HepG2 (cell line): ENCODE results near the gene MYL12B. TPM values are rescaled to one million over a fixed set of nuclear protein-coding genes. Genes with fewer than 3 reads are reported as not detected.
A peak's percentile ranks its signal among the peaks of the same experiment; 100 is the strongest.

Experiments
- ATAC-seq: fragments of 200-7000 bp; cut with Tn5 transposase; 3 replicates; pipeline ENCODE4 v1.9.1; 2020; ENCODE audit warnings: mild to moderate bottlenecking, moderate library complexity
- BruUV-seq: library from RNA; stranded (reverse); fragments of 400-500 nt; replicated peaks from 2 replicates; lab custom pipeline; 2021; lab: Mats Ljungman, UMichigan
- CTCF ChIA-PET: fragments of 300-600 bp; formaldehyde crosslinking; extraction: SDS; loops from one replicate; lab custom pipeline; 2021; ENCODE audit warnings: low total read pairs, inconsistent platforms, low intra/inter-chr PET ratio; lab: Yijun Ruan, JAX
- POLR2A ChIA-PET: fragments of 350-600 bp; sonication (Branson Sonifier 250); formaldehyde crosslinking; loops from one replicate; lab custom pipeline; 2020; ENCODE audit warnings: antibody characterized with exemption, inconsistent platforms; lab: Yijun Ruan, JAX
- DNase-seq: peaks from one replicate; pipeline ENCODE4 v3.0.0-alpha.2; 2015; ENCODE audit warnings: low spot score
- FAIRE-seq: peaks from 3 replicates; lab custom pipeline; 2011; peaks lifted over from hg19 to GRCh38; lab: Jason Lieb, UNC
- H2AFZ ChIP-seq: one replicate; pipeline ENCODE4 v1.6.1; 2011; ENCODE audit warnings: low read length, inconsistent platforms
- H3K27ac ChIP-seq: fragments of 300-600 bp; 3 replicates; pipeline ENCODE4 v1.8.0; 2011; ENCODE audit warnings: mixed run types, mild to moderate bottlenecking, mixed read lengths, low read length, inconsistent platforms; ENCODE audit not compliant: insufficient read depth; ENCODE audit errors: extremely low read length
- H3K27me3 ChIP-seq, 2 experiments: fragments of 200-600 bp in 1 of 2; 2 replicates in 1 of 2; 3 replicates in 1 of 2; pipeline versions ENCODE4 v1.6.0 to v1.8.0; 2011; ENCODE audit warnings: low read length in 2 of 2, mild to moderate bottlenecking in 2 of 2, moderate library complexity in 2 of 2, inconsistent platforms in 1 of 2; ENCODE audit not compliant: insufficient read depth in 2 of 2, control insufficient read depth in 1 of 2
- H3K36me3 ChIP-seq, 2 experiments: fragments of 200-600 bp in 1 of 2; replicated peaks in 1 of 2; 2 replicates in 1 of 2; 3 replicates in 1 of 2; pipeline versions ENCODE4 v1.5.1 to v1.8.0; 2011; ENCODE audit warnings: low read length in 2 of 2, inconsistent platforms in 1 of 2; ENCODE audit not compliant: insufficient read depth in 2 of 2, control insufficient read depth in 1 of 2
- H3K4me1 ChIP-seq: 2 replicates; pipeline ENCODE4 v1.5.1; 2012; ENCODE audit warnings: low read length, inconsistent platforms; ENCODE audit not compliant: insufficient read depth
- H3K4me2 ChIP-seq: 2 replicates; pipeline ENCODE4 v1.6.0; 2011; ENCODE audit warnings: low read depth, low read length, inconsistent platforms
- H3K4me3 ChIP-seq, 3 experiments: fragments of 200-600 bp in 1 of 3; sonication (generic), shearing (Covaris generic) in 1 of 3; replicated peaks in 1 of 3; 2 replicates each; pipeline ENCODE4 v1.5.1; 2011 to 2016; ENCODE audit warnings: low read length in 3 of 3, inconsistent platforms in 2 of 3, low read depth in 2 of 3, mild to moderate bottlenecking in 2 of 3, control low read depth in 1 of 3, mixed read lengths in 1 of 3; ENCODE audit not compliant: insufficient read depth in 1 of 3
- H3K79me2 ChIP-seq: one replicate; pipeline ENCODE4 v1.6.1; 2011; ENCODE audit warnings: low read length, inconsistent platforms; ENCODE audit not compliant: insufficient read depth
- H3K9ac ChIP-seq: 2 replicates; pipeline ENCODE4 v1.6.0; 2011; ENCODE audit warnings: mild to moderate bottlenecking, low read depth, low read length, inconsistent platforms; ENCODE audit not compliant: insufficient read depth
- H3K9me3 ChIP-seq: 2 replicates; pipeline ENCODE4 v1.5.1; 2012; ENCODE audit warnings: mild to moderate bottlenecking, low read length
- H4K20me1 ChIP-seq: 2 replicates; pipeline ENCODE4 v1.6.0; 2011; ENCODE audit warnings: inconsistent platforms, mild to moderate bottlenecking, low read length, moderate library complexity; ENCODE audit not compliant: insufficient read depth
- BCL6 ChIP-seq: IDR thresholded peaks from 2 replicates; pipeline ENCODE4 v1.6.1; 2016; ENCODE audit warnings: missing genetic modification reagents, missing compliant biosample characterization
- CENPX ChIP-seq: sonication (generic); formaldehyde crosslinking; IDR thresholded peaks from 2 replicates; pipeline ENCODE4 v1.9.0; 2021; ENCODE audit warnings: mild to moderate bottlenecking, missing genetic modification reagents, moderate library complexity
- ELF3 ChIP-seq: IDR thresholded peaks from 2 replicates; pipeline ENCODE4 v1.6.1; 2016; ENCODE audit warnings: missing genetic modification reagents, missing compliant biosample characterization
- FOSL1 ChIP-seq: sonication (generic); formaldehyde crosslinking; IDR thresholded peaks from 2 replicates; pipeline ENCODE4 v1.9.0; 2021; ENCODE audit warnings: missing genetic modification reagents, borderline replicate concordance
- FOXO1 ChIP-seq: sonication (generic); formaldehyde crosslinking; IDR thresholded peaks from 2 replicates; pipeline ENCODE4 v1.4.0; 2020; ENCODE audit warnings: missing genetic modification reagents
- MED1 ChIP-seq: sonication (generic); formaldehyde crosslinking; IDR thresholded peaks from 2 replicates; pipeline ENCODE4 v1.4.0; 2020; ENCODE audit warnings: missing genetic modification reagents
- MEF2D ChIP-seq: sonication (generic); formaldehyde crosslinking; IDR thresholded peaks from 2 replicates; pipeline ENCODE4 v1.5.1; 2020; ENCODE audit warnings: mild to moderate bottlenecking, missing genetic modification reagents
- TBX2 ChIP-seq: sonication (generic); formaldehyde crosslinking; IDR thresholded peaks from 2 replicates; pipeline ENCODE4 v1.5.0; 2020; ENCODE audit warnings: missing genetic modification reagents, mild to moderate bottlenecking, borderline replicate concordance
- ZNF501 ChIP-seq: sonication (generic); formaldehyde crosslinking; IDR thresholded peaks from 2 replicates; pipeline ENCODE4 v1.5.1; 2020; ENCODE audit warnings: mild to moderate bottlenecking, moderate library complexity, missing genetic modification reagents
- ZNF605 ChIP-seq: sonication (generic); formaldehyde crosslinking; IDR thresholded peaks from 2 replicates; pipeline ENCODE4 v1.8.0; 2022; ENCODE audit warnings: mild to moderate bottlenecking, missing genetic modification reagents
- ZNF720 ChIP-seq: sonication (generic); formaldehyde crosslinking; IDR thresholded peaks from 2 replicates; pipeline ENCODE4 v1.4.0; 2020; ENCODE audit warnings: missing genetic modification reagents
- WGBS: methylation state at CpG from one replicate; pipeline ENCODE4 v1.1.6; 2017; ENCODE audit warnings: low lambda C conversion rate; 5-methylcytosine and 5-hydroxymethylcytosine counted together
- in situ Hi-C: cut with HindIII; loops from 2 replicates; pipeline ENCODE4 v1.10.0; 2017; ENCODE audit warnings: low pct_unique_long_range_greater_than_20kb; ENCODE audit not compliant: extremely low pct_ligation_motif_present
- intact Hi-C: fragments of 100-400 bp; cut with micrococcal nuclease; formaldehyde crosslinking; loops from one replicate; pipeline ENCODE4 v1.10.0; 2022; ENCODE audit not compliant: unreplicated experiment
- polyA plus RNA-seq, 8 experiments: library from polyadenylated mRNA; depleted of rRNA in 3 of 8; stranded (reverse) in 7 of 8; unstranded in 1 of 8; fragments of >200 nt; fragmentation: Illumina TruSeq in 4 of 8; extraction: Trizol in 4 of 8; gene quantifications; 2 replicates each; pipeline versions ENCODE4 v1.2.1 to v1.2.3, GENCODE V29; 2011 to 2016; ENCODE audit warnings: low read depth in 4 of 8, missing spikeins in 1 of 8, mixed read lengths in 1 of 8; ENCODE audit not compliant: insufficient read depth in 1 of 8
- total RNA-seq, 5 experiments: library from RNA; depleted of rRNA; stranded (reverse); fragments of >200 nt; fragmentation: Illumina TruSeq; extraction: Trizol; gene quantifications; 2 replicates each; pipeline ENCODE4 v1.2.3, GENCODE V29; 2016; ENCODE audit warnings: low read depth in 1 of 5
- TF ChIP-seq, protein P1 (sequence below): sonication (generic); formaldehyde crosslinking; conservative IDR thresholded peaks from 2 replicates; pipeline ENCODE4 v1.4.0; 2020; ENCODE audit warnings: mild to moderate bottlenecking, missing genetic modification reagents, moderate library complexity
- TF ChIP-seq, protein P2 (sequence below): IDR thresholded peaks from 2 replicates; pipeline ENCODE4 v1.6.1; 2016; ENCODE audit warnings: mild to moderate bottlenecking
- TF ChIP-seq, protein P3 (sequence below): IDR thresholded peaks from 2 replicates; pipeline ENCODE4 v1.4.0; 2020; ENCODE audit warnings: mild to moderate bottlenecking, missing genetic modification reagents

Gene MYL12B
- total and polyA plus RNA-seq, 2 of the 13 experiments (the other 11 are each of a cell fraction or from before 2014, with no cell fraction given): 265 to 340 TPM

DNA sequence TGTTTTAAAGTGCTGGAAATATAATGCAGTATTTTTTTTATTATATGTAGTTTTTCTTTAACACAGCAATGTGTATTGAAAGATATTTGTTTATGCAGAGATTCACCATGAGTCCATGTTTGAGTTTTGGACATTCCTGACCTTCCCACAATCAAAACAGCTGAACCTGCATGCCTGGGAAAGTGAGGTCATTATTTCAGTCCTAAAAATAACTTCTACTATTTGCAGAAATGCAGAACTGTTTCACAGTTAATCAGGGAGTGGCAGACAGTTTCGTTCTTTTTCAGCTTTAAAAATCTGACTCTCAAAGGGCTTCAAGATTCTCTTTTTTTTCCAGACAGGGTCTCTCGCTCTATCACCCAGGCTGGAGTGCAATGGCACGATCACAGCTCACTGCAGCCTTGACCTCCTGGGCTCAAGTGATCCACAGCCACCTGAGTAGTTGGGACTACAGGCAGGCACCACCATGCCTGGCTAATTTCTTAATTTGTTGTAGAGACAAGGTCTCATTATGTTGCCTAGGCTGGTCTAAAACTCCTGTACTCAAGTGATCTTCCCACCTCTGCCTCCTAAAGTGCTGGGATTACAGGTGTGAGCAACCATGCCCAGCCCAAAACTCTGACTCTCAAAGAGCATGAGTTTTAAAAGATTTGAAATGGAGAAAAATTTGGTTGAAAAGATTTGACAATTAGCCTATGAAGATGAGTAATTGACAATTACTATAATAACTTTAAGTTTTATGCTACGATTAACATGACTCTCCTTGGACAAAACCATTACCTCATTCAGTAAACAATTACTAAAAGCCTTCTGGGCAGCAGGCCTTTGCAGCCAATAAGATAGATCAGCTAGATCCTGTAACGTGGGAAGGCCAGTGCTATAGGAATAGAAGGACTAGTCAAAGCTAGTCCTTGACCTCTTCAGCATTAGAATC, 5.0 kb upstream of the MYL12B start:
- Histone ChIP-seq H3K4me2 (peak overlapping the region; percentile 51), H3K27me3 (no peaks in the 10 kb centered on the region; a peak in 2 of 5 replicates), H3K4me1 (peaks cover 62% of the 10 kb centered on the region), H4K20me1 (0 out of 2 replicates have a peak, but pooled peaks cover 1% of the 10 kb centered on the region), H3K9ac (peak overlapping the region; percentile 51; the same call in 1 of the 2 replicates), H2AFZ (no peak overlapping the region), H3K36me3 (peaks cover 4 to 27% of the 10 kb centered on the region in 2 experiments; a peak in 4 of 5 replicates), H3K79me2 (peaks cover 25% of the 10 kb centered on the region), H3K9me3 (no peaks in the 10 kb centered on the region), H3K27ac (peak overlapping the region; percentile 73), H3K4me3 (no peak overlapping the region)
- 44% methylated on average over 5 of the region's 5 CpGs for WGBS
- FAIRE-seq: peak; percentile 44
- peak; percentile 61 for ATAC-seq
- no TSS peak for BruUV-seq
- CTCF ChIA-PET: no interaction called here
- in situ Hi-C loops: no loop called here
- POLR2A ChIA-PET: interaction anchor here (1.0 to 3.6 kb wide), 10 partner anchors 10 to 409 kb away, joined by 3 to 48 read pairs (median 4); partner anchors contain the start of gene MYL12A
- DNase-seq: peak; percentile 84
- intact Hi-C loops: no loop called here
- TF ChIP-seq BCL6 (CRISPR knock-in tag) (0 out of 2 replicates have a peak, but pooled peaks have one; percentile 49), TBX2 (0 out of 2 replicates have a peak, but pooled peaks have one; percentile 26), FOSL1 (no peak), ELF3 (CRISPR knock-in tag) (0 out of 2 replicates have a peak, but pooled peaks have one; percentile 17), ZNF720 (CRISPR knock-in tag) (no peak), CENPX (no peak), ZNF605 (CRISPR knock-in tag) (no peak), MEF2D (CRISPR knock-in tag) (peak; percentile 100), MED1 (CRISPR knock-in tag) (0 out of 2 replicates have a peak, but pooled peaks have one; percentile 6), ZNF501 (peak; percentile 38; the same call in 1 of the 2 replicates), FOXO1 (CRISPR knock-in tag) (peak; percentile 63)
- TF ChIP-seq, protein P1, sequence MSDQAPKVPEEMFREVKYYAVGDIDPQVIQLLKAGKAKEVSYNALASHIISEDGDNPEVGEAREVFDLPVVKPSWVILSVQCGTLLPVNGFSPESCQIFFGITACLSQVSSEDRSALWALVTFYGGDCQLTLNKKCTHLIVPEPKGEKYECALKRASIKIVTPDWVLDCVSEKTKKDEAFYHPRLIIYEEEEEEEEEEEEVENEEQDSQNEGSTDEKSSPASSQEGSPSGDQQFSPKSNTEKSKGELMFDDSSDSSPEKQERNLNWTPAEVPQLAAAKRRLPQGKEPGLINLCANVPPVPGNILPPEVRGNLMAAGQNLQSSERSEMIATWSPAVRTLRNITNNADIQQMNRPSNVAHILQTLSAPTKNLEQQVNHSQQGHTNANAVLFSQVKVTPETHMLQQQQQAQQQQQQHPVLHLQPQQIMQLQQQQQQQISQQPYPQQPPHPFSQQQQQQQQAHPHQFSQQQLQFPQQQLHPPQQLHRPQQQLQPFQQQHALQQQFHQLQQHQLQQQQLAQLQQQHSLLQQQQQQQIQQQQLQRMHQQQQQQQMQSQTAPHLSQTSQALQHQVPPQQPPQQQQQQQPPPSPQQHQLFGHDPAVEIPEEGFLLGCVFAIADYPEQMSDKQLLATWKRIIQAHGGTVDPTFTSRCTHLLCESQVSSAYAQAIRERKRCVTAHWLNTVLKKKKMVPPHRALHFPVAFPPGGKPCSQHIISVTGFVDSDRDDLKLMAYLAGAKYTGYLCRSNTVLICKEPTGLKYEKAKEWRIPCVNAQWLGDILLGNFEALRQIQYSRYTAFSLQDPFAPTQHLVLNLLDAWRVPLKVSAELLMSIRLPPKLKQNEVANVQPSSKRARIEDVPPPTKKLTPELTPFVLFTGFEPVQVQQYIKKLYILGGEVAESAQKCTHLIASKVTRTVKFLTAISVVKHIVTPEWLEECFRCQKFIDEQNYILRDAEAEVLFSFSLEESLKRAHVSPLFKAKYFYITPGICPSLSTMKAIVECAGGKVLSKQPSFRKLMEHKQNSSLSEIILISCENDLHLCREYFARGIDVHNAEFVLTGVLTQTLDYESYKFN (CRISPR knock-in tag): peak; percentile 71; the same call in 1 of the 2 replicates
- TF ChIP-seq, protein P2, sequence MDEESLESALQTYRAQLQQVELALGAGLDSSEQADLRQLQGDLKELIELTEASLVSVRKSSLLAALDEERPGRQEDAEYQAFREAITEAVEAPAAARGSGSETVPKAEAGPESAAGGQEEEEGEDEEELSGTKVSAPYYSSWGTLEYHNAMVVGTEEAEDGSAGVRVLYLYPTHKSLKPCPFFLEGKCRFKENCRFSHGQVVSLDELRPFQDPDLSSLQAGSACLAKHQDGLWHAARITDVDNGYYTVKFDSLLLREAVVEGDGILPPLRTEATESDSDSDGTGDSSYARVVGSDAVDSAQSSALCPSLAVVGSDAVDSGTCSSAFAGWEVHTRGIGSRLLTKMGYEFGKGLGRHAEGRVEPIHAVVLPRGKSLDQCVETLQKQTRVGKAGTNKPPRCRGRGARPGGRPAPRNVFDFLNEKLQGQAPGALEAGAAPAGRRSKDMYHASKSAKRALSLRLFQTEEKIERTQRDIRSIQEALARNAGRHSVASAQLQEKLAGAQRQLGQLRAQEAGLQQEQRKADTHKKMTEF: peak; percentile 47; the same call in 1 of the 2 replicates
- TF ChIP-seq, protein P3, sequence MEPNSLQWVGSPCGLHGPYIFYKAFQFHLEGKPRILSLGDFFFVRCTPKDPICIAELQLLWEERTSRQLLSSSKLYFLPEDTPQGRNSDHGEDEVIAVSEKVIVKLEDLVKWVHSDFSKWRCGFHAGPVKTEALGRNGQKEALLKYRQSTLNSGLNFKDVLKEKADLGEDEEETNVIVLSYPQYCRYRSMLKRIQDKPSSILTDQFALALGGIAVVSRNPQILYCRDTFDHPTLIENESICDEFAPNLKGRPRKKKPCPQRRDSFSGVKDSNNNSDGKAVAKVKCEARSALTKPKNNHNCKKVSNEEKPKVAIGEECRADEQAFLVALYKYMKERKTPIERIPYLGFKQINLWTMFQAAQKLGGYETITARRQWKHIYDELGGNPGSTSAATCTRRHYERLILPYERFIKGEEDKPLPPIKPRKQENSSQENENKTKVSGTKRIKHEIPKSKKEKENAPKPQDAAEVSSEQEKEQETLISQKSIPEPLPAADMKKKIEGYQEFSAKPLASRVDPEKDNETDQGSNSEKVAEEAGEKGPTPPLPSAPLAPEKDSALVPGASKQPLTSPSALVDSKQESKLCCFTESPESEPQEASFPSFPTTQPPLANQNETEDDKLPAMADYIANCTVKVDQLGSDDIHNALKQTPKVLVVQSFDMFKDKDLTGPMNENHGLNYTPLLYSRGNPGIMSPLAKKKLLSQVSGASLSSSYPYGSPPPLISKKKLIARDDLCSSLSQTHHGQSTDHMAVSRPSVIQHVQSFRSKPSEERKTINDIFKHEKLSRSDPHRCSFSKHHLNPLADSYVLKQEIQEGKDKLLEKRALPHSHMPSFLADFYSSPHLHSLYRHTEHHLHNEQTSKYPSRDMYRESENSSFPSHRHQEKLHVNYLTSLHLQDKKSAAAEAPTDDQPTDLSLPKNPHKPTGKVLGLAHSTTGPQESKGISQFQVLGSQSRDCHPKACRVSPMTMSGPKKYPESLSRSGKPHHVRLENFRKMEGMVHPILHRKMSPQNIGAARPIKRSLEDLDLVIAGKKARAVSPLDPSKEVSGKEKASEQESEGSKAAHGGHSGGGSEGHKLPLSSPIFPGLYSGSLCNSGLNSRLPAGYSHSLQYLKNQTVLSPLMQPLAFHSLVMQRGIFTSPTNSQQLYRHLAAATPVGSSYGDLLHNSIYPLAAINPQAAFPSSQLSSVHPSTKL (CRISPR knock-in tag): peak; percentile 83
